NT2/D1 (cell line): ENCODE results near the gene STAC.

Experiments used
- DNase-seq: peaks from one replicate; pipeline ENCODE4 v3.0.0-alpha.2; 2011; ENCODE audit warnings: low read depth, low spot score
- H3K27me3 ChIP-seq: 2 replicates; pipeline ENCODE4 v1.6.0; 2011; ENCODE audit warnings: mild to moderate bottlenecking; ENCODE audit not compliant: insufficient read length, insufficient read depth
- H3K36me3 ChIP-seq: 2 replicates; pipeline ENCODE4 v1.6.1; 2011; ENCODE audit warnings: mild to moderate bottlenecking, low read length, mixed read lengths; ENCODE audit not compliant: insufficient read depth, insufficient read length
- H3K4me1 ChIP-seq: 2 replicates; pipeline ENCODE4 v1.5.1; 2011; ENCODE audit not compliant: insufficient read depth, insufficient read length
- H3K4me3 ChIP-seq: 2 replicates; pipeline ENCODE4 v1.5.1; 2011; ENCODE audit warnings: low read depth; ENCODE audit not compliant: insufficient read length
- H3K9ac ChIP-seq: 2 replicates; pipeline ENCODE4 v1.6.0; 2011; ENCODE audit warnings: low read depth; ENCODE audit not compliant: insufficient read length
- H3K9me3 ChIP-seq: 2 replicates; pipeline ENCODE4 v1.5.1; 2011; ENCODE audit warnings: mild to moderate bottlenecking, low read length; ENCODE audit not compliant: insufficient read depth
- SUZ12 ChIP-seq: IDR thresholded peaks from 2 replicates; pipeline ENCODE4 v1.6.1; 2011; ENCODE audit not compliant: insufficient read length, insufficient read depth; ENCODE audit errors: extremely low read depth
- YY1 ChIP-seq: IDR thresholded peaks from 2 replicates; pipeline ENCODE4 v1.6.1; 2011; ENCODE audit not compliant: insufficient read length, insufficient read depth
- ZNF274 ChIP-seq: IDR thresholded peaks from 2 replicates; pipeline ENCODE4 v1.6.1; 2011; ENCODE audit warnings: mild to moderate bottlenecking, low read depth, low read length

Gene STAC

DNA sequence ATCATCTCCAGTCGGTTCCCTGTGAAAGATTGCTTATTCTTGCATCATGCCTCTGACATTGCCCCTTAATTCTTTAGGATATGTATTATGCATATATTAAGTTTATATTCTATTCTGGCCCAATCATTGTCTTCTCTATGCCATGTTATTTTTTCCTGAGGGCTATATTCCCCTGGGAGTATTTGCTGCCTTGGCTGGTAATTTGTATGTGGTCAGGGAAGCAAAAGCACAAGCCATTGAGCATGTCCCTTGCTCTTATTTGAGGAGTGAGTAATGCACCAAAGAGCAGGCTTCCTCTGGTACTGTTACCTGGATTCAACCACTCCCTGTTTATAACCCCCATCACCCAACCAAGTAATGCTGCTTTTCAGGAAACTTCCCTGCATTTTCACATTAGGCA lies 36.3 kb downstream of the STAC start:
- no peaks in the 10 kb centered on the region for H3K4me1 ChIP-seq
- DNase-seq = no peak
- TF ChIP-seq SUZ12 (no peak), ZNF274 (no peak), YY1 (no peak)
- H3K4me3 ChIP-seq = no peak overlapping the region
- H3K9ac ChIP-seq = no peak overlapping the region
- peaks cover 24% of the 10 kb centered on the region; the same call in 1 of the 2 replicates for H3K9me3 ChIP-seq
- no peaks in the 10 kb centered on the region for H3K36me3 ChIP-seq
- no peaks in the 10 kb centered on the region for H3K27me3 ChIP-seq

DNA sequence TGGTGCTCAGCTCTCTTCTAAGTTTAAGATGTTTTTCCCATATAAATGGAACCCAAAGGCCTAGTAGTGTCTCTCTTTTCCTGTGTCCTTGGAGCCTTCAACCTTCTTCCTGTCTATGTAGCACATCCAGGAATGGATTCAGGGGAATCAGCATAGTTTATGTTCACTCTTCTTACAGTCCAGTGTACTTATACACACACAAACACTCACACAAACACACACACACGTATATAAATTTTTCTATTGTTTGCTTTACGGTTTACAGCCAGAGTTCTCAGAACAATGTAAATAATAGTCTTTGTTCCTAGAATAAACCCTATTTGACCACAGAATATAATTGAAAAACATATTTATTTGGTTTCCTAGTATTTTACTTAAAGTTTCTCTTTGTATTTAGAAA lies 36.9 kb downstream of the STAC start:
- Histone ChIP-seq H3K4me3 (no peak overlapping the region), H3K4me1 (no peaks in the 10 kb centered on the region), H3K36me3 (no peaks in the 10 kb centered on the region), H3K9ac (no peak overlapping the region), H3K27me3 (no peaks in the 10 kb centered on the region), H3K9me3 (peaks cover 24% of the 10 kb centered on the region; the same call in 1 of the 2 replicates)
- no peak for DNase-seq
- no peak for TF ChIP-seq SUZ12
- TF ChIP-seq ZNF274 = no peak
- TF ChIP-seq YY1 = no peak

DNA sequence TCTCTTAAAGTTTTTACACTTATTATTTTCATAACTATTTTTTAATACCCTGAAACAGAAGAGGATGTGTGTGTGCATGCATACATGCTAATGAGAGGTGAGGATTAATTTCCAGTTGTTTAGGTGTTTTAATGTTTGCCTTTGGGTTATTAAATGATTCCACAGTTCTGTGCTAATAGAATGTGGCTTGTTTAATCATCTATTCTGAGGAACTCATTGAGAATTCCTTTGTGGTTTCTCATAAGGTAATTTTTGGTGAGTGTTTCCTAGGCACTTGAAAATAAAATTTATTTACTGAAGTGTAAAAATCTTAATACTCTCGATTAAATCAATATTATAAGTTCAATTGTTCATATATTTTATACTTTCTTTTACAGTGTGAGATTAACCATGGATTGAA lies 38.0 kb downstream of the STAC start:
- H3K27me3 ChIP-seq = no peaks in the 10 kb centered on the region
- no peaks in the 10 kb centered on the region for H3K4me1 ChIP-seq
- H3K4me3 ChIP-seq = no peak overlapping the region
- H3K9ac ChIP-seq = no peak overlapping the region
- H3K9me3 ChIP-seq = peaks cover 24% of the 10 kb centered on the region; the same call in 1 of the 2 replicates
- TF ChIP-seq YY1 (no peak), SUZ12 (no peak), ZNF274 (no peak)
- no peak for DNase-seq
- H3K36me3 ChIP-seq = no peaks in the 10 kb centered on the region

DNA sequence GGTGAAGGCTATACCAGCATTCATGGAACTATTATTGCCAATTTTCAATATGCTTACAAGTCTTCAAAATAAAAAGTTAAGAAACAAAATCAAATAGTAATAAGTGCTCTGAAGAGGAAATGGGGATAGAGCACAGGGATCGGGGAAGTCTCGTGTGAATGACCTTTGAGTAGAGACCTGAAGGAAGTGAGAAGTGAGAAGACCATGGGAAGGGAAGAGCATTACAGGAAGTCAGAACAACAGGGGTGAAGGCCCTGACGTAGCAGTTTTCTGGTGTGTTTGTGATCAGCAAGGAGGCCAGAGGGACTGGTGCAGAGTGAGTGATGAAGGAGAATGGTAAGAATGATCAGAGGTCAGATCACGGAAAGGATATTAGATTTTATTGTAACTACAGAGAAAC lies 48.1 kb downstream of the STAC start:
- Histone ChIP-seq H3K9me3 (no peaks in the 10 kb centered on the region), H3K9ac (no peak overlapping the region), H3K4me1 (no peaks in the 10 kb centered on the region), H3K27me3 (no peaks in the 10 kb centered on the region), H3K36me3 (no peaks in the 10 kb centered on the region), H3K4me3 (no peak overlapping the region)
- no peak for DNase-seq
- TF ChIP-seq ZNF274 (no peak), YY1 (no peak)

DNA sequence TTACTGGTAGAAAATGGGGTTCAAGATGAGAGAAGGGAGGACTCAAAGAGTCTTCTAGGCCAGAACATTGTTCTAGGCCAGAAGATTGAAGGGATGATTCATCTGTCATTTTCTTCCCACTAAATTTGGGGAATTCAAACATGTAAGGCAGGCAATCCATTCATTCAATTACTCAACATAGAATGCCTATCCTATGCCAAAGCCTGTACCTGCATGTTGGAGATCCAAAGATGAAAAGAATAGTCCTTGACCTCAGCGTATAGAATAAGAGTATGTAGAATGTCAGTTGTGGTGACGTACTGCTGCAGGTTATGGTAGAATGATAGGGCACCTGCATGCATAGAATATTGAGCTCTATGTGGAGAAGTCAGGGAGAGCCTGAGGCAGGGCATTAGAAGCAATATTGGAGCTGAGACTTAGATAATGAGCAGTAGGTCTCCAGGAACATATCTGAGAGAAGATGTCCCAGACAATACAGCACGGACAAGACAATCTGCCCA lies 49.7 kb downstream of the STAC start:
- no peaks in the 10 kb centered on the region for H3K27me3 ChIP-seq
- H3K4me1 ChIP-seq = no peaks in the 10 kb centered on the region
- TF ChIP-seq ZNF274 (no peak), YY1 (no peak), SUZ12 (no peak)
- no peaks in the 10 kb centered on the region for H3K36me3 ChIP-seq
- DNase-seq = no peak
- H3K9ac ChIP-seq = no peak overlapping the region
- H3K9me3 ChIP-seq = no peaks in the 10 kb centered on the region
- no peak overlapping the region for H3K4me3 ChIP-seq

DNA sequence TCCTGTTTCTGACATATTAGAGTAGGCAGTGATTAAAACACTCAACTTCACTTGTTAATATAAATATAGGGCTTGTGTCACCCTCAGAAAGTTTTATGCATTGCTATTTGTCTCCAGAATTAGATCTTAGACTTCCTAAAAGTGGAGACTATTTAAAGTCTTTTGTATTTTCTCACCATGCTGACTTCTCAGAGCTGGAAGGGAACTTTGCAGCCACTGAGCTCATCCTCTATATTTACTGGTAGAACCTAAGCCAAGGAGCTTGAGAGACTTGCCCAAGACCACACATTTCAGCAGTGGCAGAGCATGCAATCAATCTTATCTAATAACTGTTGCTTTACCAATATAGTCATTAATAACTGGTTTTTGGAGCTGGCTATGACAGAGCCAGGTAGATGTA lies 53.2 kb downstream of the STAC start:
- H3K36me3 ChIP-seq = no peaks in the 10 kb centered on the region
- H3K9me3 ChIP-seq = no peaks in the 10 kb centered on the region
- TF ChIP-seq SUZ12 (no peak), YY1 (no peak), ZNF274 (no peak)
- no peak for DNase-seq
- no peak overlapping the region for H3K9ac ChIP-seq
- H3K4me1 ChIP-seq = no peaks in the 10 kb centered on the region
- H3K4me3 ChIP-seq = no peak overlapping the region
- no peaks in the 10 kb centered on the region for H3K27me3 ChIP-seq

DNA sequence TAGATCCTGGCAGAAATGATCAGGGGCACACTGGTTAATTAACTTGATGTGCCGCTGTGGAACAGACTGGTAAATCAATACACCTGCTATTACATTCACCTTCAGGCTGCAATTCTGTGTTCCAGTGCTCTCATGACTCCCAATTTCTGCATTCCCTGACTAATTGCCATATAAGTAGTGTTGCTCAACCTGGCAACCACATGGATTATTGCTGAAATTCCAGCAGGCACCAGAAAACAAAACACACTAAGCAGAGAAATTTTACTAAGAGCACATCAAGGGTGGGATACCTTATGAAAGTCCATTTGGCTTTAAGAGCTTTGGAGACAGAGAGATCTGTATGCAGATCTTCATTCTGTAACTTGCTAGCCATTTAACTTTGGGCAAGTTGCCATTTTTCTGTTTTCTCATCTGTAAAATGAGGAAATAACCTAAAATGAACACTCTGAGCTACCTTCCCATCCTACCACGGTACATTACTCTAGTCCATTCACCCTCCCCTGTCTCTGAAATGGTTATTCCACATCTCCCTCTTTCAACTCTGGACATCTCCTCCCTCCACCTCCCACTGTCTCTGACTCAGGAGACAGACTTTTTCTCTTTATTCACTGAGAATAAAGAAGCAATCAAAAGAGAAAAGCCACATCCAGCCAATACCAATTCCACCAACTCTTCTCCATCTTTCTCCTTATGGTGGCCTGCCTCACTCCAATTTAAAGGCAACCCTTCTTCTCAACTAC lies 54.6 kb downstream of the STAC start:
- Histone ChIP-seq H3K4me3 (no peak overlapping the region), H3K9me3 (no peaks in the 10 kb centered on the region), H3K36me3 (no peaks in the 10 kb centered on the region), H3K4me1 (no peaks in the 10 kb centered on the region), H3K9ac (no peak overlapping the region), H3K27me3 (no peaks in the 10 kb centered on the region)
- TF ChIP-seq SUZ12 (no peak), YY1 (no peak), ZNF274 (no peak)
- DNase-seq = no peak

DNA sequence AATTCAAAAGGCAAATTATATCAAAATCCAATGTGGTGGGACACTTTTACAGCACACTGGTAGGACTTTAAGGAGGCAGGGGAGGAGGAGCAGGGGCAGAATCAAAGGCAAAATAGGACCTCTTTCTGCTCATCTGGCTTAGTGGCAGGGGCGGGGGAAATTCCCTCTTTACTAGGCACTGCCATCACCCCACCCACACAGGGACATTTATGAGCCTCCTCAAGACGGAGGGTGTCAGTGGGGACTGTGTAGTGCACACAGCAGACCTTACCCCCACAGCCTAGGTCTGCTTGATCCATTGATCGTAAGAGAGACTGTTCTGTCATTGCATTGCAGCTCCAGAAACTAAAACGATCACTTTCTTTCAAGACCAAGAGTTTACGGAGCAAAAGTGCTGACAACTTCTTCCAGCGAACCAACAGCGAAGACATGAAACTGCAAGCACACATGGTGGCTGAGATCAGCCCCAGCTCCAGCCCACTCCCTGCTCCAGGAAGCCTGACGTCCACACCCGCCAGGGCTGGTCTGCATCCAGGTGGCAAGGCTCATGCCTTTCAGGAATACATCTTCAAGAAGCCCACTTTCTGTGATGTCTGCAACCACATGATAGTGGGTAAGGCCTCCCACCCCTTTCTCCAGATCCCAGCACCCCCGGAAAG lies 62.9 kb downstream of the STAC start:
- Histone ChIP-seq H3K27me3 (no peaks in the 10 kb centered on the region), H3K4me1 (no peaks in the 10 kb centered on the region), H3K9ac (no peak overlapping the region), H3K36me3 (peaks cover 5% of the 10 kb centered on the region), H3K9me3 (no peaks in the 10 kb centered on the region), H3K4me3 (no peak overlapping the region)
- DNase-seq = no peak
- no peak for TF ChIP-seq ZNF274
- TF ChIP-seq YY1 = no peak
- TF ChIP-seq SUZ12 = no peak
